Liver (tissue), 9 donors: ENCODE measurements around the gene LRCOL1. TPM values are rescaled to one million over a fixed set of nuclear protein-coding genes. Genes with fewer than 3 reads are reported as not detected.

ENCODE experiments used
- DNase-seq: peaks from one replicate; pipeline ENCODE4 v3.0.0-alpha.2; 2017; ENCODE audit warnings: low spot score
- H3K27ac ChIP-seq, 2 donors: one replicate each; pipeline ENCODE4 v1.7.0; 2013; ENCODE audit warnings: inconsistent platforms in 2 of 2, low read length in 2 of 2, control low read depth in 1 of 2, low read depth in 1 of 2, mild to moderate bottlenecking in 1 of 2
- H3K27me3 ChIP-seq, 4 donors: one replicate each; pipeline versions ENCODE4 v1.6.1 to v1.7.0; 2013; ENCODE audit warnings: low read length in 3 of 4, inconsistent platforms in 1 of 4, mild to moderate bottlenecking in 1 of 4, moderate library complexity in 1 of 4; ENCODE audit not compliant: control insufficient read depth in 4 of 4, insufficient read depth in 4 of 4
- H3K36me3 ChIP-seq, 4 donors: one replicate each; pipeline versions ENCODE4 v1.6.1 to v1.7.0; 2013; ENCODE audit warnings: low read length in 3 of 4, mild to moderate bottlenecking in 3 of 4, low read depth in 1 of 4, moderate library complexity in 1 of 4; ENCODE audit not compliant: control insufficient read depth in 4 of 4, insufficient read depth in 3 of 4
- H3K4me1 ChIP-seq, 4 donors: one replicate each; pipeline versions ENCODE4 v1.6.1 to v1.7.0; 2013; ENCODE audit warnings: low read length in 3 of 4, mild to moderate bottlenecking in 3 of 4, moderate library complexity in 1 of 4; ENCODE audit not compliant: control insufficient read depth in 4 of 4, insufficient read depth in 4 of 4
- H3K4me3 ChIP-seq, 3 donors: one replicate each; pipeline versions ENCODE4 v1.6.1 to v1.7.0; 2013; ENCODE audit warnings: low read length in 3 of 3, control low read depth in 1 of 3, low read depth in 1 of 3, mild to moderate bottlenecking in 1 of 3
- H3K9ac ChIP-seq, 2 donors: one replicate each; pipeline ENCODE4 v1.7.0; 2013; ENCODE audit warnings: low read length in 2 of 2, mild to moderate bottlenecking in 2 of 2, moderate library complexity in 2 of 2, control low read depth in 1 of 2, low read depth in 1 of 2
- H3K9me3 ChIP-seq, 4 donors: one replicate each; pipeline versions ENCODE4 v1.6.1 to v1.7.0; 2013; ENCODE audit warnings: low read length in 3 of 4; ENCODE audit not compliant: control insufficient read depth in 4 of 4
- FOXA1 ChIP-seq: IDR thresholded peaks from 2 replicates; pipeline ENCODE4 v1.6.1; 2016; ENCODE audit warnings: antibody characterized with exemption
- GABPA ChIP-seq, 2 donors: IDR thresholded peaks in 1 of 2; conservative IDR thresholded peaks in 1 of 2; 2 replicates each; pipeline ENCODE4 v1.6.1; 2016; ENCODE audit warnings: antibody characterized with exemption in 2 of 2, mild to moderate bottlenecking in 1 of 2, moderate library complexity in 1 of 2
- HNF4G ChIP-seq: IDR thresholded peaks from 2 replicates; pipeline ENCODE4 v1.6.1; 2016; ENCODE audit warnings: antibody characterized with exemption
- JUND ChIP-seq, 2 donors: IDR thresholded peaks; 2 replicates each; pipeline ENCODE4 v1.6.1; 2016; ENCODE audit warnings: antibody characterized with exemption in 2 of 2
- NR2F2 ChIP-seq: IDR thresholded peaks from 2 replicates; pipeline ENCODE4 v1.6.1; 2016; ENCODE audit warnings: antibody characterized with exemption
- RAD21 ChIP-seq, 2 donors: IDR thresholded peaks; 2 replicates each; pipeline ENCODE4 v1.6.1; 2016; ENCODE audit warnings: antibody characterized with exemption in 2 of 2, mild to moderate bottlenecking in 2 of 2
- REST ChIP-seq: IDR thresholded peaks from 2 replicates; pipeline ENCODE4 v1.6.1; 2016; ENCODE audit warnings: antibody characterized with exemption, mild to moderate bottlenecking
- YY1 ChIP-seq: IDR thresholded peaks from 2 replicates; pipeline ENCODE4 v1.6.1; 2016; ENCODE audit warnings: antibody characterized with exemption, mild to moderate bottlenecking
- ZBTB33 ChIP-seq: IDR thresholded peaks from 2 replicates; pipeline ENCODE4 v1.6.1; 2016; ENCODE audit warnings: antibody characterized with exemption
- WGBS: extraction: QIAGEN DNeasy Blood & Tissue Kit; methylation state at CpG from one replicate; pipeline ENCODE4 v1.1.7; 2013; 5-methylcytosine and 5-hydroxymethylcytosine counted together
- polyA plus RNA-seq, 2 donors: library from polyadenylated mRNA; stranded (reverse) in 1 of 2; unstranded in 1 of 2; fragments of 200-250 nt in 1 of 2; fragments of >200 nt in 1 of 2; fragmentation: Nextera tagmentation in 1 of 2; extraction: Ambion mirVana in 1 of 2; gene quantifications; one replicate each; pipeline versions ENCODE4 v1.2.1 to v1.2.3, GENCODE V29; 2013 to 2015
- total RNA-seq, 2 donors: library from RNA; depleted of rRNA; stranded (reverse); fragments of >200 nt; gene quantifications; one replicate each; pipeline ENCODE4 v1.2.3, GENCODE V29; 2014
- donor health status: healthy.
- donor health status: healthy.
- donor health status: healthy.
- donor health status: healthy.
- donor health status: healthy.

Gene LRCOL1
- total and polyA plus RNA-seq, 4 donors: 2.6 to 40.7 (median 5.9) TPM; not detected in 1

- TF ChIP-seq ZBTB33: no peak
Measured at GRCh38 chr12:132624910-132625630, 14.7 kb upstream of the LRCOL1 start (continued).

GRCh38 chr12:132624186-132624855 lies 13.9 kb upstream of the LRCOL1 start:
- no peak overlapping the region for H3K9ac ChIP-seq
- no peaks in the 10 kb centered on the region for H3K9me3 ChIP-seq
- no peaks in the 10 kb centered on the region for H3K27me3 ChIP-seq
- H3K4me1 ChIP-seq: no peaks in the 10 kb centered on the region
- no peak for TF ChIP-seq ZBTB33
- no peak for TF ChIP-seq JUND (IDR thresholded peaks at IDR 0.05)
- no peak for TF ChIP-seq YY1
- no peak for TF ChIP-seq FOXA1
- TF ChIP-seq REST: no peak
- no peak for TF ChIP-seq RAD21 (IDR thresholded peaks at IDR 0.05)
- TF ChIP-seq NR2F2: no peak
- H3K36me3 ChIP-seq: peaks cover 0 to 29% (median 14%) of the 10 kb centered on the region in 4 donors
- WGBS: 96% methylated on average over 22 of the region's 22 CpGs
- no peak overlapping the region for H3K27ac ChIP-seq
- no peak for DNase-seq
- H3K4me3 ChIP-seq: no peak overlapping the region

GRCh38 chr12:132623072-132623869 lies 12.9 kb upstream of the LRCOL1 start:
- H3K9me3 ChIP-seq: no peaks in the 10 kb centered on the region
- H3K27ac ChIP-seq: no peak overlapping the region
- peaks cover 0 to 5% (median 2%) of the 10 kb centered on the region in 4 donors for H3K4me1 ChIP-seq
- H3K9ac ChIP-seq: no peak overlapping the region
- TF ChIP-seq HNF4G (no peak), RAD21 (IDR thresholded peaks at IDR 0.05) (no peak), GABPA (IDR thresholded peaks at IDR 0.05 in 1 of 2, conservative IDR thresholded peaks at IDR 0.05 in 1 of 2) (no peak), NR2F2 (peak; percentile 5)
- no peak overlapping the region for H3K4me3 ChIP-seq
- H3K36me3 ChIP-seq: peaks cover 0 to 24% (median 14%) of the 10 kb centered on the region in 4 donors
- DNase-seq: no peak
- H3K27me3 ChIP-seq: no peaks in the 10 kb centered on the region
- WGBS: 87% methylated on average over 25 of the region's 25 CpGs
